H9 (cell line): ENCODE data around the gene PARP8. TPM values are rescaled to one million over a fixed set of nuclear protein-coding genes. Genes with fewer than 3 reads are reported as not detected.

Source experiments
- DNase-seq: peaks from one replicate; pipeline ENCODE4 v3.0.0-alpha.2; 2017
- H2AFZ ChIP-seq: one replicate; pipeline ENCODE4 v1.6.1; 2013; ENCODE audit warnings: mild to moderate bottlenecking, low read length, control low read depth, moderate library complexity
- H2AK5ac ChIP-seq: 2 replicates; pipeline ENCODE4 v1.6.1; 2013; ENCODE audit warnings: low read length, control low read depth, mixed read lengths; ENCODE audit not compliant: insufficient read length
- H2BK120ac ChIP-seq: one replicate; pipeline ENCODE4 v1.6.1; 2013; ENCODE audit warnings: low read depth, mild to moderate bottlenecking, low read length, control low read depth, inconsistent platforms; ENCODE audit not compliant: poor library complexity, severe bottlenecking
- H2BK12ac ChIP-seq: 2 replicates; pipeline ENCODE4 v1.6.1; 2013; ENCODE audit warnings: low read length, control low read depth, mixed read lengths, low read depth; ENCODE audit not compliant: insufficient read length
- H2BK15ac ChIP-seq: 2 replicates; pipeline ENCODE4 v1.6.1; 2013; ENCODE audit warnings: low read depth, low read length, control low read depth
- H2BK20ac ChIP-seq: one replicate; pipeline ENCODE4 v1.6.1; 2013; ENCODE audit warnings: low read depth, mild to moderate bottlenecking, low read length, control low read depth, inconsistent platforms; ENCODE audit not compliant: poor library complexity, severe bottlenecking
- H2BK5ac ChIP-seq: 2 replicates; pipeline ENCODE4 v1.6.1; 2013; ENCODE audit warnings: low read length, control low read depth, mixed read lengths; ENCODE audit not compliant: insufficient read length
- H3K14ac ChIP-seq: 2 replicates; pipeline ENCODE4 v1.6.1; 2013; ENCODE audit warnings: low read length, control low read depth; ENCODE audit not compliant: insufficient read depth
- H3K18ac ChIP-seq: 2 replicates; pipeline ENCODE4 v1.6.1; 2013; ENCODE audit warnings: low read depth, mild to moderate bottlenecking, mixed read lengths, low read length, control low read depth; ENCODE audit not compliant: insufficient read length
- H3K23ac ChIP-seq: 2 replicates; pipeline ENCODE4 v1.6.1; 2013; ENCODE audit warnings: low read length, control low read depth, mixed read lengths, low read depth; ENCODE audit not compliant: insufficient read length
- H3K23me2 ChIP-seq: 2 replicates; pipeline ENCODE4 v1.6.1; 2013; ENCODE audit warnings: low read depth, mild to moderate bottlenecking, mixed read lengths, low read length, control low read depth; ENCODE audit not compliant: insufficient read length, poor library complexity, severe bottlenecking
- H3K27ac ChIP-seq: 2 replicates; pipeline ENCODE4 v1.5.1; 2013; ENCODE audit warnings: low read length, control low read depth, mixed read lengths, low read depth; ENCODE audit not compliant: insufficient read length
- H3K27me3 ChIP-seq: 2 replicates; pipeline ENCODE4 v1.6.1; 2013; ENCODE audit warnings: low read length, control low read depth, inconsistent platforms; ENCODE audit not compliant: insufficient read depth
- H3K4ac ChIP-seq: 2 replicates; pipeline ENCODE4 v1.6.1; 2013; ENCODE audit warnings: low read depth, mild to moderate bottlenecking, control low read depth, inconsistent platforms, low read length, moderate library complexity
- H3K4me1 ChIP-seq: 2 replicates; pipeline ENCODE4 v1.6.1; 2013; ENCODE audit warnings: low read length, control low read depth, inconsistent platforms; ENCODE audit not compliant: insufficient read depth
- H3K4me2 ChIP-seq: 2 replicates; pipeline ENCODE4 v1.6.1; 2013; ENCODE audit warnings: low read length, control low read depth, mixed read lengths; ENCODE audit not compliant: insufficient read length, insufficient read depth
- H3K56ac ChIP-seq: 2 replicates; pipeline ENCODE4 v1.6.1; 2013; ENCODE audit warnings: low read depth, mild to moderate bottlenecking, mixed read lengths, low read length, control low read depth; ENCODE audit not compliant: insufficient read length
- H3K79me1 ChIP-seq: 2 replicates; pipeline ENCODE4 v1.6.1; 2013; ENCODE audit warnings: low read depth, mild to moderate bottlenecking, moderate library complexity, low read length, control low read depth, inconsistent platforms; ENCODE audit not compliant: insufficient read depth, poor library complexity, severe bottlenecking
- H3K79me2 ChIP-seq: 2 replicates; pipeline ENCODE4 v1.6.1; 2013; ENCODE audit warnings: low read length, control low read depth, inconsistent platforms; ENCODE audit not compliant: insufficient read depth
- H3K9ac ChIP-seq: 2 replicates; pipeline ENCODE4 v1.6.1; 2013; ENCODE audit warnings: low read length, control low read depth, mixed read lengths; ENCODE audit not compliant: insufficient read length; ENCODE audit errors: extremely low read depth
- H3K9me3 ChIP-seq: one replicate; pipeline ENCODE4 v1.6.1; 2013; ENCODE audit warnings: low read depth, low read length, inconsistent platforms; ENCODE audit not compliant: control insufficient read depth
- H3T11ph ChIP-seq: one replicate; pipeline ENCODE4 v1.6.1; 2013; ENCODE audit warnings: mild to moderate bottlenecking, low read length, control low read depth, inconsistent platforms
- H4K20me1 ChIP-seq: one replicate; pipeline ENCODE4 v1.6.1; 2013; ENCODE audit not compliant: control insufficient read depth, insufficient read length, insufficient read depth
- H4K5ac ChIP-seq: 2 replicates; pipeline ENCODE4 v1.6.1; 2013; ENCODE audit warnings: low read depth, mild to moderate bottlenecking, mixed read lengths, low read length, control low read depth; ENCODE audit not compliant: insufficient read length
- H4K8ac ChIP-seq: replicated peaks from 2 replicates; pipeline ENCODE4 v1.6.1; 2013; ENCODE audit warnings: low read length, control low read depth, mixed read lengths, low read depth; ENCODE audit not compliant: insufficient read length
- H4K91ac ChIP-seq: 2 replicates; pipeline ENCODE4 v1.6.1; 2013; ENCODE audit warnings: low read depth, mild to moderate bottlenecking, moderate library complexity, mixed read lengths, low read length, control low read depth; ENCODE audit not compliant: insufficient read length
- H3K27ac Mint-ChIP-seq, 3 experiments: 2 replicates in 2 of 3; 3 replicates in 1 of 3; pipeline ENCODE4 v1.8.0; 2020 to 2021; ENCODE audit warnings: mixed read lengths in 3 of 3, mild to moderate bottlenecking in 1 of 3, moderate library complexity in 1 of 3
- H3K27me3 Mint-ChIP-seq: 2 replicates; pipeline ENCODE4 v1.8.0; 2021; ENCODE audit warnings: low read depth, mild to moderate bottlenecking, moderate library complexity, mixed read lengths
- H3K36me3 Mint-ChIP-seq, 3 experiments: 2 replicates in 2 of 3; 3 replicates in 1 of 3; pipeline ENCODE4 v1.8.0; 2020 to 2021; ENCODE audit warnings: low read depth in 3 of 3, mixed read lengths in 3 of 3; ENCODE audit not compliant: insufficient read depth in 1 of 3
- H3K4me1 Mint-ChIP-seq, 2 experiments: 2 replicates each; pipeline ENCODE4 v1.8.0; 2020; ENCODE audit warnings: mixed read lengths in 2 of 2
- H3K4me3 Mint-ChIP-seq, 2 experiments: 2 replicates in 1 of 2; 3 replicates in 1 of 2; pipeline ENCODE4 v1.8.0; 2020 to 2021; ENCODE audit warnings: mild to moderate bottlenecking in 2 of 2, mixed read lengths in 2 of 2, moderate library complexity in 1 of 2
- H3K9me3 Mint-ChIP-seq, 2 experiments: 2 replicates in 1 of 2; 3 replicates in 1 of 2; pipeline ENCODE4 v1.8.0; 2020; ENCODE audit warnings: mild to moderate bottlenecking in 2 of 2, mixed read lengths in 2 of 2, moderate library complexity in 1 of 2
- CTCF ChIP-seq: fragments of 200-600 bp; sonication (generic); conservative IDR thresholded peaks from 3 replicates; pipeline ENCODE4 v1.8.0; 2021; ENCODE audit warnings: antibody characterized with exemption, mild to moderate bottlenecking
- WGBS: extraction: QIAGEN DNeasy Blood & Tissue Kit; methylation state at CpG from one replicate; pipeline ENCODE4 v1.1.7; 2013; ENCODE audit warnings: missing lambda C conversion rate, low lambda C conversion rate, mixed read lengths; ENCODE audit not compliant: insufficient read length; ENCODE audit errors: extremely low coverage; 5-methylcytosine and 5-hydroxymethylcytosine counted together
- total RNA-seq: library from RNA; stranded (reverse); gene quantifications from 2 replicates; pipeline ENCODE4 v1.2.1, GENCODE V29; 2021

Gene PARP8
- total RNA-seq, 1 experiment from 2014 or later = 34.0 TPM

- Mint-ChIP-seq H3K4me3 (no peak overlapping the region), H3K9me3 (peaks cover 0 to 4% of the 10 kb centered on the region in 2 experiments; a peak in 2 of 5 replicates), H3K27me3 (no peaks in the 10 kb centered on the region), H3K36me3 (no peaks in the 10 kb centered on the region), H3K4me1 (no peaks in the 10 kb centered on the region), H3K27ac (no peak overlapping the region)
- H3K27me3 ChIP-seq = no peaks in the 10 kb centered on the region
- no peak overlapping the region for H3K14ac ChIP-seq
- no peak overlapping the region for H3K18ac ChIP-seq
- no peak overlapping the region for H4K91ac ChIP-seq
- H3K27ac ChIP-seq = no peak overlapping the region
- H2BK20ac ChIP-seq = no peak overlapping the region
- no peaks in the 10 kb centered on the region for H3K4me1 ChIP-seq
- no peak overlapping the region for H3K4ac ChIP-seq
- no peak overlapping the region for H2BK5ac ChIP-seq
- TF ChIP-seq CTCF = no peak
- no peak overlapping the region for H2BK15ac ChIP-seq
- no peak for DNase-seq
- no peaks in the 10 kb centered on the region for H3K9me3 ChIP-seq
- no peak overlapping the region for H3K23ac ChIP-seq
- no peak overlapping the region for H4K8ac ChIP-seq
- no peaks in the 10 kb centered on the region for H3K79me2 ChIP-seq
- no peak overlapping the region for H2AFZ ChIP-seq
- no peak overlapping the region for H3K4me2 ChIP-seq
- H4K20me1 ChIP-seq = no peaks in the 10 kb centered on the region
- no peak overlapping the region for H3K56ac ChIP-seq
- no peak overlapping the region for H2AK5ac ChIP-seq
- no peak overlapping the region for H2BK12ac ChIP-seq
- H4K5ac ChIP-seq = no peak overlapping the region
- no peak overlapping the region for H3K9ac ChIP-seq
- no peak overlapping the region for H2BK120ac ChIP-seq
- H3K79me1 ChIP-seq = no peaks in the 10 kb centered on the region
- WGBS = no CpG with 5 or more reads among the region's 6 CpGs
- no peak overlapping the region for H3T11ph ChIP-seq
- H3K23me2 ChIP-seq = no peaks in the 10 kb centered on the region
These were observed 208.0 kb downstream of the PARP8 start for GRCh38 chr5:50874306-50875001.
